Measurements from ENCODE around the gene ATP6V0A1. TPM values are rescaled to one million over a fixed set of nuclear protein-coding genes. Genes with fewer than 3 reads are reported as not detected.

ATP6V0A1 gene
- total RNA-seq, 1 experiment from 2014 or later = 29.6 TPM

DNA sequence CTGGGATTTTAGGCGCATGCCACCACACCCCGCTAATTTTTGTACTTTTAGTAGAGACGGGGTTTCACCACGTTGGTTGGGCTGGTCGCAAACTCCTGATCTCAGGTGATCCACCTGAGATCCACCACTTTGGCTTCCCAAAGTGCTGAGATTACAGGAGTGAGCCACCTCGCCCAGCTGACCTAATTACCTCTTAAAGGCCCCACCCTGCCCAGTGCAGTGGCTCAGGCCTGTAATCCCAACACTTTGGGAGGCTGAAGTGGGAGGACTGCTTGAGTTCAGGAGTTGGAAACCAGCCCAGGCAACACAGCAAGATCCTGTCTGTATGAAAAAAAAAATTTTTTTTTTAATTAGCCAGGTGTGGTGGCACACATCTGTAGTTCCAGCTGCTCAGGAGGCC, 100.4 kb downstream of the ATP6V0A1 start:
- DNase-seq (ENCODE audit: low read depth) = no peak

DNA sequence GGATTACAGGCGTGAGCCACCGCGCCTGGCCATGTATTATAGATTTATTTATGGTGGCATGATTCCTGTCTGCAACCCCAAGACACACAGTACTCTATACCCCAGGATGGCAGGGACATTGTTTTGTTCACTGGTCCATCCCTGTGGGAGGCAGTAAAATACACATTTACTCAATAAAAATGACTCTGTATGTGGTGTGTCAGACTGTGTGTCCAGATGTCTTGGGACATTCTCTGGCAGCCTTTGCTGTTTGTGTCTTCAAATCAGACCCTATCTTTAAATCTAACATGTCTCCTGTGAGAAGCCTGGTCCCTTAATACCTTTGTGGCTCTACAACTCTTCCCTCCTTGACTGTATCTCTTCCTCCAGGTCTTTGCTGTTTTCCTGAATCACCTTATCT, 101.6 kb downstream of the ATP6V0A1 start:
- DNase-seq (ENCODE audit: low read depth) = no peak

DNA sequence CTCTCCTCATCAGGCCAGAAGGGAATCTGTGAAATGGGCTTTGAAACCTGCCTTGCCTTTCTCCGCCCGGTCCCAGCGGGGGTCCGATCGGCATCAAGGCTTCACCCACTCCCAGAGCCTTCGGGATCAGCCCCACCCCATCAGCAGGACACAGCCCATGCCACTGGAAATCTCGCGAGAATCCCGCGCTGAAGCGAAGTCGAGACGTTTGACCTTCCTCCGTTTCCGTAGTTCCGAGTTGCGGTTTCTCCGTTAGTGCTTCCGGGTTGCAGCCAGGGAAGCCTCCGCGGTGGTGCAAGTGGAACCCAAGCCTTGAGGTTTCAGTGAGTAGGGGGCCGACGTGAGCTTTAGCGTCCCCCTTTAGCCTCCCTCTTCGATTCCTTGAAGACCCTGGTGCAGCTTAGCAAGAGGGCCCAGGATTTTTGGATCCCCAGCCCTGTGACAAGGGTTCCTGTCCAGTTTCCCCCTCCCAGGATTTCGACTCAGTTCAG, 103.3 kb downstream of the ATP6V0A1 start, which contains the start of gene COASY:
TSS of gene COASY (plus strand) at position 252 of the 491 bp plus-strand sequence. CDS start 475 bp downstream, outside the sequence.
- DNase-seq (ENCODE audit: low read depth) = peak; percentile 96

DNA sequence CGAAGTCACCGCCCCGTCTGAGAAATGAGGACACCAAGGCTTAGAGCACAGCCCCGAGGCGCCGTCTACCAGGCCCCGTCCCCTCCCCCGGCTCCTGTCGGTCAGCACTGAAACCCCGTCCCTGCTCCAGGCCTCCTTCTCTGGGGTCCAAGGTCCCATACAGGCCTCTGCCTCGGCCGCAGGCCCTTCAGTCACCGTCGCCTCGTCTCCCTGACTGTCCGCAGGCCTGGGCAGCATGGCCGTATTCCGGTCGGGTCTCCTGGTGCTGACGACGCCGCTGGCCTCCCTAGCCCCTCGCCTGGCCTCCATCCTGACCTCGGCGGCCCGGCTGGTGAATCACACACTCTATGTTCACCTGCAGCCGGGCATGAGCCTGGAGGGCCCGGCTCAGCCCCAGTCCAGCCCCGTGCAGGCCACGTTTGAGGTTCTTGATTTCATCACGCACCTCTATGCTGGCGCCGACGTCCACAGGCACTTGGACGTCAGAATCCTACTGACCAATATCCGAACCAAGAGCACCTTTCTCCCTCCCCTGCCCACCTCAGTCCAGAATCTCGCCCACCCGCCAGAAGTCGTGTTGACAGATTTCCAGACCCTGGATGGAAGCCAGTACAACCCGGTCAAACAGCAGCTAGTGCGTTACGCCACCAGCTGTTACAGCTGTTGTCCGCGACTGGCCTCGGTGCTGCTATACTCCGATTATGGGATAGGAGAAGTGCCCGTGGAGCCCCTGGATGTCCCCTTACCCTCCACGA, 103.9 kb downstream of the ATP6V0A1 start:
- DNase-seq (ENCODE audit: low read depth) = peak; percentile 50

DNA sequence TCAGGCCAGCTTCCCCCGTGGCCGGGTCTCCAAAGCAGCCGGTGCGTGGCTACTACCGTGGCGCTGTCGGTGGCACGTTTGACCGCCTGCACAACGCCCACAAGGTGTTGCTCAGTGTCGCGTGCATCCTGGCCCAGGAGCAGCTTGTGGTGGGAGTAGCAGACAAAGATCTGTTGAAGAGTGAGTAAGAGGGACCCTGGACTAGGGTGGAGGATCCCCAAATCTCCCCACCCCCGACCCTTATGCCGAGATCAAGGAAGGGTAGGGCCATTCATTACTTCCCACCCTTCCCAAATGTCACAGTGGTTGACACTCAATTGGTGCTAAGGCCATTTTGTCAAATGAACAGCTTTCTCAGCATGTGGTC, 104.4 kb downstream of the ATP6V0A1 start:
- no peak for DNase-seq (ENCODE audit: low read depth)

DNA sequence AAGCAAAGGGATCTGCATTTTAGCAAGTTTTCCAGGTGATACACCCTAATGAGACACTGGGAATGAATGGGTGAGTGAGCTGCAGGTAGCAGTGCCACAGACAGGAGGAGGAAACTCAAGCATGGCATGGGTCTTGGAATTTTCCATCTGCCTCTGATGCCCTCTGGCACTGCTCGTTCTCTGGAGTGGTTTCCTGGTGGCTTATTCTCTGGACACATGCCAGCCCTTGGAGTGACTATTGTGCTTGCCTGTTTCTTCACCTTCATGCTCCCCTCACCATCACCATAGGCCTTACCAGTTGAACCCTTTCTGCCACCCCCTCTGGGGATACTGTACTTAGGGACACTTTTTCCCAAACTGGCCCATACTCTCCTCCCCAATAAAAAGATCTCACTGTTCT, 104.9 kb downstream of the ATP6V0A1 start:
- peak; percentile 88 for DNase-seq (ENCODE audit: low read depth)

DNA sequence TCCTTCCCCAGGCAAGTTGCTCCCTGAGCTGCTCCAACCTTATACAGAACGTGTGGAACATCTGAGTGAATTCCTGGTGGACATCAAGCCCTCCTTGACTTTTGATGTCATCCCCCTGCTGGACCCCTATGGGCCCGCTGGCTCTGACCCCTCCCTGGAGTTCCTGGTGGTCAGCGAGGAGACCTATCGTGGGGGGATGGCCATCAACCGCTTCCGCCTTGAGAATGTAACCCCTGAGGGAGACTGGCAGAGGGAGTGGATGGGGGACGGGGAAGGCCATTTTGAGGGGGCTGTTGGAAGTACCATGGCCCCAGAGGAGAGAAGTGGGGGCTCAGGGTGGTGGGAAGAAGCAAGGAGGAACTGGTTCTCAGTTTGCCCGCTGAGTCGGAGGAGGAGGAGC, 105.3 kb downstream of the ATP6V0A1 start:
- no peak for DNase-seq (ENCODE audit: low read depth)

DNA sequence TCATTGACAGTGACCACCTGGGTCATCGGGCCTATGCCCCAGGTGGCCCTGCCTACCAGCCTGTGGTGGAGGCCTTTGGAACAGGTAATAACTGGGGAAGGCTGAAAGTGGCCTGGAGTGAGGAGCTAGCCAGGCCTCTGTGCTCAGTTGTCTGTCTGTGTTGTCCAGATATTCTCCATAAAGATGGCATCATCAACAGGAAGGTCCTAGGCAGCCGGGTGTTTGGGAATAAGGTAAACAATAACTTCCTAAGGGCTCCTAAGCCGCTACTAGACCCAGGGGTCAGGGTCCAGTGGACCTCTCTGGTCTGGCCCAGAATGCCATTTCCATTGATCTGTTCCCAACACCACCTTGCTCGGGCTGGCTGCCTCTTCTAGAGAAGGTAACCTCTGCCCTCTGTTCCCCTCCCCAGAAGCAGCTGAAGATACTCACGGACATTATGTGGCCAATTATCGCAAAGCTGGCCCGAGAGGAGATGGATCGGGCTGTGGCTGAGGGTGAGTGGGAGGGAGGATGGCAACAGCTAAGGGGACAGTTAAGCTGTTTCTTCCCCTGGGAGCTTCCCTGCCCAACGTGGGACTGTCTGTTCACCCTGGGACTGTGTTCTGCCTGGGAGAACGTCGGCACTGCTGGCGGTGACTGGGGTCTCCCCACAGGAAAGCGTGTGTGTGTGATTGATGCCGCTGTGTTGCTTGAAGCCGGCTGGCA, 106.3 kb downstream of the ATP6V0A1 start:
- DNase-seq (ENCODE audit: low read depth) = no peak

DNA sequence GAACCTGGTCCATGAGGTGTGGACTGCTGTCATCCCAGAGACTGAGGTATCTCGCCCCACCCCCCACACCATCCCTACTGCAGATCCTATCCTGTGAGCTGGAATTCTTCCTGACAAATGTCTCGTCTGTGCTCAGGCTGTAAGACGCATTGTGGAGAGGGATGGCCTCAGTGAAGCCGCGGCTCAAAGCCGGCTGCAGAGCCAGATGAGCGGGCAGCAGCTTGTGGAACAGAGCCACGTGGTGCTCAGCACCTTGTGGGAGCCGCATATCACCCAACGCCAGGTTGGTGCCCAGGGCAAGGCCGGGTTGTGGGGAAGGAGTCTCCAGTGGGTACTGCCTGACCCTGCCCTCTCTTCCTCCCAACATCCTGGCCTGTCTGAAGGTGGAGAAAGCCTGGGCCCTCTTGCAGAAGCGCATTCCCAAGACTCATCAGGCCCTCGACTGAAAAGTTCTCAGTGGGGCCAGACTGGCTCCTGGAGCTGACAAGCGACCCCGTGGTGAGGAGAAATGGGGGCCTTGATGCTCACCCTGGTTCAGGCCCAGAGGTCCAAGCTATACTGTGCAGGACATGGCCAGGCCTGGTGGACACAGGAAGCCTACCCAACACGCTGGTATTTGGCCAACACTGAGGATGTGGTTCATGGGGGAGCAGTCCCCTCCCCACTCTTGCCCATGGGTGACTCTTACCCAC, 107.0 kb downstream of the ATP6V0A1 start:
- no peak for DNase-seq (ENCODE audit: low read depth)

DNA sequence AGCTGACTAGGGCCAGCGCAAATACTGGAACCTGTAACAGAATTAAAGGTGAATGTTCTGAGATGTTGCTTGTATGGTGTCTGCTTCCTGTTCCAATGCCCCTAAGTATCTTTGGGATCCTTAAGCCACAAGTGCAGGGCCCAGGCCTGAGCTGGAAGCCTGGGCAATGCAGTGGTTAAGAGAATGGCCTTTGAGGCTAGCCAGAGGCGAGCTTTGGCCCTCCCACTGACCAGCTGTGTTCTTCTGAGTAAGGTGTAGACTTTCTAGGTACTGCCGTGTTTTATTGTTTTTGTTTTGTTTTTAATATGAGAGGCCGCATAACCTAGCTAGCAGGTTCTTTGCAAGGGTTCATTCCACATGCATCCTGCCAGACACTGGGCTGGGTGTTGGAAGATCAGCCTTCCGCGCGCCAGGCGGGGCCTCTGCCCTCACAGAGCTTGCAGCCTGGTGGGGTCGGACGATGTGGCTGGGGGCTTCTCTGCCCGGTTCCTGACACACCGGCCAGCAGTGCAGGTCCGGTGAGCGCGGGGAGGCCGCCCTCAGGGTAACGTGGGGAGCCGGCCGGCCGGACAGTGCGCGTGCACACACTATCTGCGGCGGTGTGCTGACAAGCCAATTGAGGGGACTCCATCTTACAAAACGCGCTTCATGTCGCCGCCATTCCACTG, 107.7 kb downstream of the ATP6V0A1 start:
- no peak for DNase-seq (ENCODE audit: low read depth)

DNA sequence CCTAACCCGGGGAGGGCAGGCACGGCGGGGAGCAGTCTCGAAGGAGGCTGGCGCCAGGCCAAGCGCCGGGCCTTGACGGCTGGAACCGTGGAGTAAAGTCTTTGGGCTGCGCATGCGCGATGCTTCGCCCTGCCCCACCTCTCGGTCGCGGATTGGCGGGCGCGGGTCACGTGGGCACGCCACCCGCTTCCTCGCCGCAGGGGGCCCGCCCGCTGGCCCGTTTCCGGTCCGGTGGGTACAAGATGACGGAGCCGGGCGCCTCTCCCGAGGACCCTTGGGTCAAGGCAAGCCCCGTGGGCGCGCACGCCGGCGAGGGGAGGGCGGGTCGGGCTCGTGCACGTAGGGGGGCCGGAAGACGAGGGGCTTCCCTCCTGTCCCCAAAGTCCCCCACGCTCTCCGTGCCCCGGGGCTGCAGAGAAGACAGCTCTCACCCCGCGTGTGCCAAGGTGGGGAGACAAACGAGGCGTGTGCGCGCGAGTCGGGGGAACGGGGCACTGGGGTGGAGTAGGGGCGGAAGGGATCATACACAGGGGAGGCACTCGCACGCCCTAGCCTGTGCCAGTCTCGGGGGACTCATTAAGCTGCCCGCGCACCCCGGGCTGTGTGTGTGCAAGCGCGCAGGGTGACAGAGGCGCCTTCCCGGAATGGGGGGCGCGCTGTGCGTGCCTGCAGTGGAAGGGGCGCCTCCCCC, 108.3 kb downstream of the ATP6V0A1 start, which contains the start of gene MLX:
TSS of gene MLX (plus strand) at position 218 of the 691 bp plus-strand sequence. CDS start at position 243, 25 bp downstream.
- DNase-seq (ENCODE audit: low read depth) = peak; percentile 81

DNA sequence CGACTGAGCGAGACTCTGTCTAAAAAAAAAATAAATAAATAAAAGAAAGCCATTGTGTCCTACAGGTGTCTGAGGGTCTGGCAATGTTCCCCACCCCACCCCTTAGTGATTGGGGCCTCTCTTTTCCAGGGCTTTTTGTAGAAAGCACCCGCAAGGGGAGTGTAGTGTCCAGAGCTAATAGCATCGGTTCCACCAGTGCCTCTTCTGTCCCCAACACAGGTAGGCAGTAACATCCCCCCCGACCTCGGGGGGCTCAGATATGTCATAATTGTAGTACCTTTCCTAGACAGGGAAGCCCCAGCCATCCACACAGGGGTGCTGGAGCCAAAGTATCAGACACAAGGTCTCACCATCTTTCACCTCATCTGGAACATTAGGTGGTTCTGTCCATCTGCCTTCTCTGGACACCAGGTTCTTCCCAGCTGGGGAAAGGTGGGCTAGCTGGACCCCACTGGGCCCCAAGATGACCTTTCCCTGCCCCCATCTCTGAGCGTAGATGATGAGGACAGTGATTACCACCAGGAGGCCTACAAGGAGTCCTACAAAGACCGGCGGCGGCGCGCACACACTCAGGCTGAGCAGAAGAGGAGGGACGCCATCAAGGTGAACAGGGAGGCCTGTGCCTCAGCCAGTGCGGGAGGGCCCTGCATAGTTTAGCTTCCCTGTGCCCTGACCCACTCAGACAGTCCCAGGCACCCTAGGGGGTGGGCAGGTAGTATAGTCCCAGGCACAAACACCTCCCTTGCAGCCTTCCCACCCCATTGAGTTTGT, 109.8 kb downstream of the ATP6V0A1 start:
- no peak for DNase-seq (ENCODE audit: low read depth)

DNA sequence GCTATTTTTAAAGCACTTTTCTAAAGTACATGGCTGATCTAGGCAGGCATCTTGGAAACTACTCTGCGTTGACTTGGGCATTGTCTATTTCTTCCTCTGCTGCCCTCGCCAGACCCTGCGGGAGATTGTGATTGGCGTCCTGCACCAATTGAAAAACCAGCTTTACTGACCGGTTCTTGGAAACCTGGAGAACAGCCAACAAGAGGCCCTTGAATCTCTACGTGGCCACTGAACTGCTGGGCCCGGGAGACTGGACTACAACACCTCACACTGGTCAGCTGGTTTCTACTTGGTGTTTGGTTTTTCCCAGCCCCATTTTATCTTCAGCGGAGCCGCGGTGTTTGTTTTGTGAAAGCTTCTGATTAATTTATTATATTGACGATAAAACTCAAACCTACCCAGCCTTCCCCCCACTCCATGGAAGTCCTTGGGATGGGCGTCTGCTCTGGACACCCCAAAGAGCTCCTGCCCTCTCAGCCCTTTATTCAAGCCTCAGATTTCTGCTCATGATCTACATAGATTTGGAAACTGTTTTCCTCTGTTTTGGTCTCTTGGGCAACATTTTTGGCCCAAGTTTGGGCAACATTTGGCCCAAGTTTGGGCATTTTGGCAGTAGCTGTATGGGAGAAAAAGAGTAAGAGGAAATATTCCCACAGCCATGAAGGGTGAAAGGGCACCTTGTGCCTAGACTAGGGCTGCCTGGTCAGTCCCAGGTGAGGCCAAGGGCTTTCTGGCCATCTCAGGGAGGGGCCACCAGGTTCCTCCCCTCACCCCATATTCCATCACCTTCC, 113.0 kb downstream of the ATP6V0A1 start:
- DNase-seq (ENCODE audit: low read depth) = no peak

Other genes starting within 250 kb of the ATP6V0A1 start
- 16.9 and 28.2 TPM in 2 replicates for gene STAT5B, start 182.5 kb upstream of the ATP6V0A1 start, total RNA-seq (2014; rRNA removed; shearing (Covaris generic))
- gene STAT5A, start 170.4 kb upstream of the ATP6V0A1 start, total RNA-seq (2014; rRNA removed; shearing (Covaris generic)) = 5.2 and 12.4 TPM in 2 replicates
- gene STAT3, start 70.4 kb upstream of the ATP6V0A1 start, total RNA-seq (2014; rRNA removed; shearing (Covaris generic)) = 69.3 and 112 TPM in 2 replicates
- 233 and 412 TPM in 2 replicates for gene CAVIN1, start 35.6 kb upstream of the ATP6V0A1 start, total RNA-seq (2014; rRNA removed; shearing (Covaris generic))
- gene NAGLU, start 77.4 kb downstream of the ATP6V0A1 start, total RNA-seq (2014; rRNA removed; shearing (Covaris generic)) = 19.3 and 27.8 TPM in 2 replicates
- gene HSD17B1, start 94.0 kb downstream of the ATP6V0A1 start, total RNA-seq (2014; rRNA removed; shearing (Covaris generic)) = 0.54 TPM in 1 of 2 replicates, not detected in the other
- gene COASY, start 103.3 kb downstream of the ATP6V0A1 start, total RNA-seq (2014; rRNA removed; shearing (Covaris generic)) = 31.3 and 33.0 TPM in 2 replicates
- gene MLX, start 108.2 kb downstream of the ATP6V0A1 start, total RNA-seq (2014; rRNA removed; shearing (Covaris generic)) = 39.1 and 42.6 TPM in 2 replicates
- 16.0 and 23.2 TPM in 2 replicates for gene PSMC3IP, start 118.9 kb downstream of the ATP6V0A1 start, total RNA-seq (2014; rRNA removed; shearing (Covaris generic))
- gene RETREG3, start 150.5 kb downstream of the ATP6V0A1 start, total RNA-seq (2014; rRNA removed; shearing (Covaris generic)) = 38.7 and 41.9 TPM in 2 replicates
- gene TUBG1, start 150.8 kb downstream of the ATP6V0A1 start, total RNA-seq (2014; rRNA removed; shearing (Covaris generic)) = 148 and 168 TPM in 2 replicates
- gene TUBG2, start 200.4 kb downstream of the ATP6V0A1 start, total RNA-seq (2014; rRNA removed; shearing (Covaris generic)) = 15.9 and 21.0 TPM in 2 replicates
- gene PLEKHH3, start 218.1 kb downstream of the ATP6V0A1 start, total RNA-seq (2014; rRNA removed; shearing (Covaris generic)) = 14.9 and 17.8 TPM in 2 replicates
- 0.32 TPM in 1 of 2 replicates, not detected in the other for gene CCR10, start 223.0 kb downstream of the ATP6V0A1 start, total RNA-seq (2014; rRNA removed; shearing (Covaris generic))
- gene CNTNAP1, start 223.7 kb downstream of the ATP6V0A1 start, total RNA-seq (2014; rRNA removed; shearing (Covaris generic)) = 5.4 and 11.8 TPM in 2 replicates

All from M059J (cell line).